HUES6 (cell line): ENCODE measurements around the gene C1QL1.

ENCODE experiments used
- H3K27ac ChIP-seq: 2 replicates; pipeline ENCODE4 v1.7.0; 2013; ENCODE audit warnings: low read depth, mild to moderate bottlenecking, low read length, inconsistent platforms
- H3K27me3 ChIP-seq: 2 replicates; pipeline ENCODE4 v1.6.1; 2013; ENCODE audit warnings: low read length; ENCODE audit not compliant: control insufficient read depth, insufficient read depth
- H3K36me3 ChIP-seq: 2 replicates; pipeline ENCODE4 v1.6.1; 2013; ENCODE audit warnings: low read length; ENCODE audit not compliant: control insufficient read depth, insufficient read depth
- H3K4me1 ChIP-seq: 2 replicates; pipeline ENCODE4 v1.6.1; 2013; ENCODE audit warnings: low read length; ENCODE audit not compliant: control insufficient read depth, insufficient read depth
- H3K4me3 ChIP-seq: 2 replicates; pipeline ENCODE4 v1.5.1; 2013; ENCODE audit warnings: low read depth, low read length
- H3K9ac ChIP-seq: one replicate; pipeline ENCODE4 v1.6.1; 2013; ENCODE audit warnings: mild to moderate bottlenecking, low read length
- H3K9me3 ChIP-seq: 2 replicates; pipeline ENCODE4 v1.6.1; 2013; ENCODE audit warnings: low read depth, low read length; ENCODE audit not compliant: control insufficient read depth, insufficient read depth

Gene C1QL1

DNA sequence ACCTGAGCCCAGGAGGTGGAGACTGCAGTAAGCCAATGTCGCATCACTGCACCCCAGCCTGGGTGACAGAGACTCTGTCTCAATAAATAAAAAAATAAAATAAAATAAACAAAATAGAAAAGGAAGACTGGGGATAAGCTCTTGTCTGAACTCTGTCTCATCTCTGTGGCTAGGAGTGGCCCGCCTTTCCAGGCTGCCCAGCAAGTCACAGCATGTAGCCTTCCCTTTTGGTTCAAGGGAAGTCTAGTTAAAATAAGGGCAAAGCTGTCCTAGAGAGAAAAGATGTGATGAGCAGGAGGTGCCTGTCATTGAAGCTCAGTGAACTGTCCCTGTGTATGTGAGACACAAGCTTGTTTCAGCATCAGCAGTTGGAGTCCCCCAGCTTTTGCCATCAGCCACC, 50.1 kb downstream of the C1QL1 start:
- Histone ChIP-seq H3K27ac (no peak overlapping the region), H3K9ac (no peak overlapping the region), H3K36me3 (no peaks in the 10 kb centered on the region), H3K9me3 (no peaks in the 10 kb centered on the region), H3K4me3 (no peak overlapping the region), H3K27me3 (peaks cover 20% of the 10 kb centered on the region), H3K4me1 (peaks cover 14% of the 10 kb centered on the region)

DNA sequence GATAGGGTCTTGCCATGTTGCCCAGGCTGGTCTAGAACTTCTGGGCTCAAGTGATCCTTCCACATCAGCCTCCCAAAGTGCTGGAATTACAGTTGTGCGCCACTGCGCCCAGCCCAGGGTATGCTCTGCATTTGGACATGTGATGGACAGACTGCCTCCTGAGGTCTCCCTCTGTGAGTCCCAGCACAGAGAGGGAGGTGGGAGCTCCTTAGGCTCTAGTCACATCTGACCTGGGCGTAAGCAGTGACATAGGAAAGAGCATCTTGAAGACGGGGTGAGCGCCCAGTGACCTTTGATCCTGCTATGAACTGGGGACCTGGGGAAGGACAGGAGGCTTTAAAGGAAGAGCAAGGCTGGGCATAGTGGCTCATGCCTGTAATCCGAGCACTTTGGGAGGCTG, 50.6 kb downstream of the C1QL1 start:
- no peak overlapping the region for H3K27ac ChIP-seq
- H3K4me1 ChIP-seq: peaks cover 14% of the 10 kb centered on the region
- H3K27me3 ChIP-seq: peaks cover 25% of the 10 kb centered on the region
- no peak overlapping the region for H3K4me3 ChIP-seq
- no peak overlapping the region for H3K9ac ChIP-seq
- H3K36me3 ChIP-seq: no peaks in the 10 kb centered on the region
- no peaks in the 10 kb centered on the region for H3K9me3 ChIP-seq

DNA sequence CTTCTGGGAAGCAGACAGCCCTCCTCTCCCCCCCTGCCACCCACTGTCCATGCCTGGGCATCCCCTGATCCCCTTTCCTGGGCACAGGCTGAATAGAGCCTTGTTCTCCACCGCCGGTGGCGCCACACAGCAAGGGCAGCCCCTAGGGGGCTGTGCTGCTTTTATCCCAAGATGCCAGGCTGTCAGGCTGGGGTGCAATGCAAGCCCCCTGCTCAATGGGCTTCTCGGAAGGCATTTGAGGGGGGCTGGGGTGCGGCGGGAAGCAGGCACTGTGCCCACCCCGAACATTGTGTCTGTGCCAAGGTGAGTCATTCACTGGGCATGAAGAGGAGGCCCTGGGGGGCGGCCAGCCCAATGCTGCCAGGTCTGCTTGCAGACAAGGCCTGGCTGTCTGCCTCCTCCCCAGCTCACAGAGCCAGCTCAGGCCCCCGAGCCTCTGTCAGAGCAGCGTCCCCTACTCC, 51.3 kb downstream of the C1QL1 start:
- H3K4me1 ChIP-seq: peaks cover 14% of the 10 kb centered on the region
- H3K27ac ChIP-seq: no peak overlapping the region
- H3K9me3 ChIP-seq: no peaks in the 10 kb centered on the region
- no peak overlapping the region for H3K9ac ChIP-seq
- H3K36me3 ChIP-seq: no peaks in the 10 kb centered on the region
- no peak overlapping the region for H3K4me3 ChIP-seq
- peaks cover 32% of the 10 kb centered on the region for H3K27me3 ChIP-seq

DNA sequence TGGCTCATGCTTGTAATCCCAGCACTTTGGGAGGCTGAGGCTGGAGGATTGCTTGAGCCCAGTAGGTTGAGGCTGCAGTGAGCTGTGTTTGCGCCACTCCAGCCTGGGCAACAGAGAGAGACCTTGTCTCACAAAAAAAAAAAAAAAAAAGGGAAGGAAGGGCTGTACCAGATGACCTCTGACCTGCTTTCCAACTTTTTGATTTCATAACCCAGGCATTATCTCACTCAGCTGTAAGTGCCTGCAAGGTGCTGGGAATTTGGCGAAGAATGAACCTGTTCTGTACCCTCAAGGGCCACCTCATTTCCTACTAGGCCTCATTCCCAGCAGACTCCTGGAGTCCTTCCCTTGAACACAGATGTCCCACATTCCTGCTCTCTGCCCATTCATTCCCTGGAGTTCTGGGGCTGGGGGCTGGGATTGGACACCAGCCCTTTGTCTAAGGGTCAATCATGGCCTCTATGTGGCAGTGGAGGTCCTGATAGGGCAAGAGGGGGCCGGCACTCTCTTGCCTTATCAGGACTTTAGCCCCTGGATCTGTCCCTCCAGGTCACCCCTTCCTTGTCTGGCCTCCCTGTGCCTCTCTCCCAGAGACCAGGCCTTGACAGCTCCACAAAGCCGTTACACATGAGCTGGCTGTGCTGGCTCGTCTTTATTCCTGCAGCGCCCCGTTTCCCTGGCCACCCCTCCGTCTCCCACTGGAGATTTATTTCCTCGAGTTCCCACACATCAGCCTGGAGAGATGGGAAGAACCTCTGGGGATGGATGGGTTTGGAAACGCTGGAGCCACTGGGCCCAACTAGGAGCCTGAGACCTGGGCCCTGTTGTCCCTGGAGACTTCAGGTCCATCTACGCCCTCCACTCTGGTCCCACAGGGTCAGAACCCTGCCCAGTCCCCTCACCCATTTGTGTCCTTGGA, 52.0 kb downstream of the C1QL1 start:
- no peak overlapping the region for H3K9ac ChIP-seq

DNA sequence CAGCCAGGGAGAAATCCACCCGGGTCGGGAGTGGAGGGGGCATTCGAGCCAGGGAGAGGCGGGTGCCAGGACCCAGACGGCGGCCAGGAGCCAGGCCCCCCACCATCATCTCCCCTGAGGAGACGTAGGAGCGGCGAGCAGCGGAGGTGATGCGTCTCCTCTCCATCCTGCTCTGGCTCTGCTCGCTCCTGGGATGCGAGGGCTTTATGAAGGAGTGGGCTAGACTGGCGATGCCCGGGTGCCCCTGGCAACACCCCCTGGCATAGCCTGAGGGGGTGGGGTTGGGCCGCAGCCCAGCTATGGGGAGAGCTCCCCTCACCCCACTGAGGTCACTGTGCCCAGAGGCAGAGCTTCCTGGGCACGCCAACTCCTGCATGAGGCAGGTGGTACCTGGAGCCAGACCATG, 52.8 kb downstream of the C1QL1 start, which contains the start of gene GFAP:
GFAP (minus strand) TSS at position 180 of the 406 bp plus-strand sequence; CDS start at position 166, 14 bp downstream.
- Histone ChIP-seq H3K27me3 (peaks cover 36% of the 10 kb centered on the region), H3K36me3 (no peaks in the 10 kb centered on the region), H3K9ac (no peak within 1 kb of the TSS), H3K4me3 (no peak within 1 kb of the TSS), H3K9me3 (no peaks in the 10 kb centered on the region), H3K27ac (no peak within 1 kb of the TSS), H3K4me1 (peaks cover 9% of the 10 kb centered on the region)

More for the DNA sequence above, 52.0 kb downstream of the C1QL1 start:
- Histone ChIP-seq H3K4me1 (peaks cover 14% of the 10 kb centered on the region), H3K4me3 (no peak overlapping the region), H3K36me3 (no peaks in the 10 kb centered on the region), H3K27me3 (peaks cover 36% of the 10 kb centered on the region), H3K27ac (no peak overlapping the region), H3K9me3 (no peaks in the 10 kb centered on the region)

DNA sequence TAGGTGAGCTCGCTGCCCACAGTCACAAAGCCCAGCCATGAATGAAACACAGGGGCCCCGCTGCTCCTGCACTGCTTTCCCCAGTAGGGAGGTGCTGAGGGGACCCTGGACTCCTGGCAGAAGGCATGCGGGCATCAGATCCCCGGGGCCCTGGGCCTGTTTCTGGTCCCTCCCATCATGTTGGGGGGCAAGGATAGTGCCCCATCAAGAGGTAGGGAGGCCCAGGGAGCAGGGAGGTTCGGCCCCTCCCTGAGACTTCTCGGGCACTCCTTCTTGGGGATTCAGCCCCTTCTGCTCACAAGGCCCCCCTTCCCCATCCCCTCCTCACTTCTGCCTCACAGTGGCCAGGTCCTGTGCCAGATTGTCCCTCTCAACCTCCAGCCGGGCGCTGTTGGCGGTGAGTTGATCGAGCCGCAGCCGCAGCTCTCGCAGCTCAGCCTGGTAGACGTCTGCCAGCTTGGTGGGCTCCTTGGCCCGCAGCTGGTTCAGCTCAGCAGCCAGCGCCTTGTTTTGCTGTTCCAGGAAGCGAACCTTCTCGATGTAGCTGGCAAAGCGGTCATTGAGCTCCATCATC, 53.3 kb downstream of the C1QL1 start:
- Histone ChIP-seq H3K9me3 (no peaks in the 10 kb centered on the region), H3K36me3 (no peaks in the 10 kb centered on the region), H3K4me3 (no peak overlapping the region), H3K27ac (no peak overlapping the region), H3K9ac (no peak overlapping the region), H3K4me1 (peaks cover 7% of the 10 kb centered on the region), H3K27me3 (peaks cover 36% of the 10 kb centered on the region)

DNA sequence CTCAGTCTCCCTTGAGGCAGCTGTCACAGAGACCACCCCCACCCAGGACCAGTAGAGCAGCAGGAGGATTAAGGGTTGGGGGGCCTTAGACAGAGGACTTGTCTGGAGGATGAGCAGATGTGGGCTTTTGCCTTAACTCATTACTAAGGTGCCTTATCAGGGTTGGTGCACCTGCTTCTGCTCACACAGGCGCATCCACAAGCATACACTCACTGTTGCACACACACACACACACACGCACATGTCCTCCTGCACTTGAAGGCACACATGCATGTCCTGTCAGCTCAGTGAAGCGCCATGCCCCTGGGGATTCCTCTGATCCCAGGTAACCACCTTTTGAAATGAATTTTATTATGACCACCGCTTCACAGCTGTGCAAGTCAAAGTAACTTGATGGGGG, 54.0 kb downstream of the C1QL1 start:
- peaks cover 7% of the 10 kb centered on the region for H3K4me1 ChIP-seq
- H3K36me3 ChIP-seq: no peaks in the 10 kb centered on the region
- no peak overlapping the region for H3K27ac ChIP-seq
- H3K9ac ChIP-seq: no peak overlapping the region
- H3K9me3 ChIP-seq: no peaks in the 10 kb centered on the region
- H3K4me3 ChIP-seq: no peak overlapping the region
- H3K27me3 ChIP-seq: peaks cover 36% of the 10 kb centered on the region

DNA sequence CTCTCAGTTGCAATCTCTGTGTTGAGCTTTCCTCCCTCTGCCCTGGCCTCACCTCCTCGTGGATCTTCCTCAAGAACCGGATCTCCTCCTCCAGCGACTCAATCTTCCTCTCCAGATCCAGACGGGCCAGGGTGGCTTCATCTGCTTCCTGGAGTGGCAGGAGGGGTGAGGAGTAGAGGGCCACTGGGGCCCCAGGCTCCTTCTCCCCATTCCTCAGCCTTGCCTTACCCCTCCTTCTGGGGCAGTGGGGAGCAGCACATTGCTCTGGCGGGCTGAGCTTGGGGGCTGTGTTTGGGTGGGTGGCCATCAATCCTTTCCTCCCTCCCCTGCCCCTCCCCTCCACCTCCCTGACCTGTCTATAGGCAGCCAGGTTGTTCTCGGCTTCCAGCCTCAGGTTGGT, 54.4 kb downstream of the C1QL1 start:
- Histone ChIP-seq H3K4me3 (no peak overlapping the region), H3K4me1 (peaks cover 7% of the 10 kb centered on the region), H3K27ac (no peak overlapping the region), H3K27me3 (peaks cover 36% of the 10 kb centered on the region), H3K36me3 (no peaks in the 10 kb centered on the region), H3K9me3 (no peaks in the 10 kb centered on the region), H3K9ac (no peak overlapping the region)

DNA sequence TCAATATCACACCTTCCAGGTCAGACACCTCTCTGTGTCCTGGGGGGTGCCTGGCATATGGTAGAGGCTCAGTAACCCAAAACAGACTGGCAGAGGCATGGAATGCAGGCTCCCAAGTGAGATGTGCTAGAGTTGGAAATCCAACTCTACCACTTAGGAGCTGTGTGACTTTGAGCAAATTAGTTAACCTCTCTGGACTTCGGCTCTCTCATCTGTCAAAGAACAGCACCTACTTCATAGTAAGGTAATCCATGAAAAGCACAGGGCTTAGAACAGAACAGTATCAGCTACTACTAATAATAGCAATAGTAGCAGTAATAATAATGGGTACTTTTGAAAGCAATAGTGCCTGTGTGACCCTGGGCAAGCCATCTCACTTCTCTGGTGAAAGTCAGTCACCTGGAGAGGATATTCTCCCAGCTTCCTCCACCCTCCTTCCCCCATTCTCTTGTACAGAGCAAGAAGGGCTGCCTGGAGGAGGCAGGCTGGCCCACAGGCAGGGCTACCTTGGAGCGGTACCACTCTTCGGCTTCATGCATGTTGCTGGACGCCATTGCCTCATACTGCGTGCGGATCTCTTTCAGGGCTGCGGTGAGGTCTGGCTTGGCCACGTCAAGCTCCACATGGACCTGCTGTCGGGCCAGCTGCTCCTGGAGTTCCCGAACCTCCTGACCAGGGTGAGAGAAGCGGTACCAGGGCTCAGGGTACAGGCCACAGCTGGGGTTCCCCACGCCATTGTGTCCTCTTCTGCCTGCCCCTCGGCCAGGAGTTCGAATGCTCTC, 55.1 kb downstream of the C1QL1 start:
- H3K36me3 ChIP-seq: no peaks in the 10 kb centered on the region
- H3K27me3 ChIP-seq: peaks cover 36% of the 10 kb centered on the region
- H3K9ac ChIP-seq: no peak overlapping the region
- H3K9me3 ChIP-seq: no peaks in the 10 kb centered on the region
- H3K27ac ChIP-seq: no peak overlapping the region
- no peak overlapping the region for H3K4me3 ChIP-seq
- H3K4me1 ChIP-seq: peaks cover 7% of the 10 kb centered on the region

DNA sequence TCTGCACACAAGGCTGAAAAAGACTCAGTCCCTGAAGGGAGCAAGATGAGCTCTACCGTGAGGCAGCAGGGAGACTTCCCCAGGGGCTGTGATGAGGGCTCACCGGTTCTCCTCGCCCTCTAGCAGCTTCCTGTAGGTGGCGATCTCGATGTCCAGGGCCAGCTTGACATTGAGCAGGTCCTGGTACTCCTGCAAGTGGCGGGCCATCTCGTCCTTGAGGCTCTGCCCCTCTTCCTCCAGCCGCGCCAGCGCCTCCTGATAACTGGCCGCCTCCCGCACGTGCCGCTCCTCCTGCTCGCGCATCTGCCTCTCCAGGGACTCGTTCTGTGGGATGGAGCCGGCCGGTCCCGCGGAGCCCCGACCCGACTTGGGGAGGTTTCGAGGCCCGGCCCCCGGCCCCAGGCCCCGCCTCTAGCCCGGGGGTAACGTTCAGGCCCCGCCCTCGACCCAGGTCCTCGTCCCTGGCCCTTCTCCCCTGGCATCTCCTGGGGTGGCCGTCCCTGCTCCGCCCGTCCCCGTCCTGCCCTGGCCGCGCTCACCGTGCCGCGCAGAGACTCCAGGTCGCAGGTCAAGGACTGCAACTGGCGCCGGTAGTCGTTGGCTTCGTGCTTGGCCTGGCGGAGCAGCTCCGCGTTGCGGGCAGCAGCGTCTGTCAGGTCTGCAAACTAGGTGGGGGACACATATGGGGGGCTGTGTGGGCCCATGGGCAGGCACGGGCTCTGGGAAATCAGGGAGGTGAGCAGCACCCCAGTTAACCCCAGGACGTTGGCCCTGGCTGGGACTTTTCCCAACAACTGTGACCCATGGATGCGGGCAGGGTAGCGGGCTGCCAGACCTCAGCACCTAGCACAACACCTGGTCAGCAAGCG, 56.7 kb downstream of the C1QL1 start:
- Histone ChIP-seq H3K4me3 (peak overlapping the region; percentile 50), H3K9me3 (no peaks in the 10 kb centered on the region), H3K9ac (no peak overlapping the region), H3K36me3 (no peaks in the 10 kb centered on the region), H3K27me3 (peaks cover 36% of the 10 kb centered on the region), H3K4me1 (peaks cover 12% of the 10 kb centered on the region), H3K27ac (no peak overlapping the region)
